ENCODE results near the gene CGN.
A peak's percentile ranks its signal among the peaks of the same experiment; 100 is the strongest.

The CGN gene

GRCh38 chr1:151510957-151511635 is at the start of gene CGN:
TSS of gene CGN (plus strand) at chr1:151511387. CDS start at chr1:151518520, 7,133 bp downstream.
- Mint-ChIP-seq H3K9me3 (no peaks in the 10 kb centered on the region), H3K27ac (peak within 1 kb of the TSS; percentile 66), H3K4me3 (peak within 1 kb of the TSS; percentile 81), H3K36me3 (ENCODE audit: low read depth) (no peaks in the 10 kb centered on the region), H3K27me3 (peaks cover 4% of the 10 kb centered on the region), H3K4me1 (peaks cover 29% of the 10 kb centered on the region)
- DNase-seq = peak; percentile 83
- ATAC-seq = peak; percentile 96

GRCh38 chr1:151461694-151462093 is 49.5 kb upstream of the CGN start:
- Mint-ChIP-seq H3K4me1 (peaks cover 20% of the 10 kb centered on the region), H3K9me3 (no peaks in the 10 kb centered on the region), H3K4me3 (no peak overlapping the region), H3K36me3 (ENCODE audit: low read depth) (peaks cover 5% of the 10 kb centered on the region), H3K27me3 (peaks cover 25% of the 10 kb centered on the region), H3K27ac (no peak overlapping the region)
- ATAC-seq = no peak
- no peak for DNase-seq

- no peak for ATAC-seq
- no peaks in the 10 kb centered on the region for H3K9me3 Mint-ChIP-seq
- peaks cover 23% of the 10 kb centered on the region for H3K27me3 Mint-ChIP-seq
- DNase-seq = no peak
- peaks cover 1% of the 10 kb centered on the region for H3K4me1 Mint-ChIP-seq
- no peak overlapping the region for H3K4me3 Mint-ChIP-seq
- H3K36me3 Mint-ChIP-seq (ENCODE audit: low read depth) = no peaks in the 10 kb centered on the region
- H3K27ac Mint-ChIP-seq = no peak overlapping the region
Measured at GRCh38 chr1:151465026-151465425, 46.2 kb upstream of the CGN start.

DNA sequence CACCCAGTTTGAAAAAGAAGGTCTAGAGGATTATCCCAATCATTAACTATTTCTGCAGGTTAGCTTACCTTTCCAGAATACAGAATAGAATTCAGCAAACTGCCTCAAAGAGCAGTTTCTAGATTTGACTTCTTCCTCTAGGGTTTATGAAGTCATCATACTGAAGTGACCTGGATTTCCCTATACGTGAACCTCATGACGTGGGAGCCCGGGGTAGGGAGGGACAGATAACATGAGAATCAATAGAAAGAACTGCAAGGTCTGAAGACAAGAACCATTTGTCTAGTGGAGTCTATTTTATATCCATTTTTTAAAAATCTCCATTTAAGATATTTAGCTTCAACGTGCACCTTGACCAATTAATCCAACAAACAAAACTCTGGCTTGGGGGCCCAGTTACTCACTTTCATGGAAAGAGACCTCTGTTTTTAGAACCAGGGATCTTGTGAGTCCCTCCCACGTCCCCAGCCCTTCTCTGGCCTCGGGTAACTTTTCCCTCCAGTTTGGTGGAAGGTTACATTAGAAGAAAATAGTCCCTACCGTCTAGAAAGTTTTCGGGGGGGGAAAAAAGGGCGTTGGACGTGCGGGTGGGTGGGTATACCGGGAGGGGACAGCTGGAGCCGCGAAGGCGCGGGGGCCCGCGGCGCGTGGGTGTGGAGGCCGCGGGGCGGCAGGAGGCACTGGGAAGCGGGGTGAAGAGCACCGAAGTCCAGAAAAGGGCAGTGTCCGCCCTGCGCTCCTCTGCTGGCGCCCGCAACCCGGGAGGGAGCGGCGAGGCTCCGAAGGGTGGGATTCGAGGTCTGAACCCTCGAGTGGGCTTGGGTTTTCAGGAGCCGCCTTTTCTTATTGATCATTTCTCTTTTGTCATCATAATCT is 38.1 kb upstream of the CGN start:
- H3K27ac Mint-ChIP-seq = peak overlapping the region; percentile 70
- peak overlapping the region; percentile 66 for H3K4me3 Mint-ChIP-seq
- H3K27me3 Mint-ChIP-seq = peaks cover 3% of the 10 kb centered on the region
- no peaks in the 10 kb centered on the region for H3K9me3 Mint-ChIP-seq
- H3K36me3 Mint-ChIP-seq (ENCODE audit: low read depth) = no peaks in the 10 kb centered on the region
- peak; percentile 29 for DNase-seq
- peak; percentile 31 for ATAC-seq
- peaks cover 17% of the 10 kb centered on the region for H3K4me1 Mint-ChIP-seq

- Mint-ChIP-seq H3K27me3 (peaks cover 5% of the 10 kb centered on the region), H3K4me3 (no peak overlapping the region), H3K27ac (no peak overlapping the region), H3K4me1 (peaks cover 17% of the 10 kb centered on the region), H3K36me3 (ENCODE audit: low read depth) (no peaks in the 10 kb centered on the region), H3K9me3 (no peaks in the 10 kb centered on the region)
- ATAC-seq (no peak), DNase-seq (no peak)
Measured at GRCh38 chr1:151474745-151475144, 36.4 kb upstream of the CGN start.

- ATAC-seq (peak; percentile 75), DNase-seq (no peak)
- Mint-ChIP-seq H3K27me3 (peaks cover 5% of the 10 kb centered on the region), H3K27ac (no peak overlapping the region), H3K4me1 (peaks cover 17% of the 10 kb centered on the region), H3K9me3 (no peaks in the 10 kb centered on the region), H3K36me3 (ENCODE audit: low read depth) (no peaks in the 10 kb centered on the region), H3K4me3 (no peak overlapping the region)
Measured at GRCh38 chr1:151475175-151475574, 36.0 kb upstream of the CGN start.

- no peak overlapping the region for H3K4me3 Mint-ChIP-seq
- H3K9me3 Mint-ChIP-seq = no peaks in the 10 kb centered on the region
- H3K27ac Mint-ChIP-seq = no peak overlapping the region
- peaks cover 5% of the 10 kb centered on the region for H3K27me3 Mint-ChIP-seq
- peaks cover 17% of the 10 kb centered on the region for H3K4me1 Mint-ChIP-seq
- DNase-seq (no peak), ATAC-seq (no peak)
- H3K36me3 Mint-ChIP-seq (ENCODE audit: low read depth) = no peaks in the 10 kb centered on the region
Measured at GRCh38 chr1:151476083-151476482, 35.1 kb upstream of the CGN start.

DNA sequence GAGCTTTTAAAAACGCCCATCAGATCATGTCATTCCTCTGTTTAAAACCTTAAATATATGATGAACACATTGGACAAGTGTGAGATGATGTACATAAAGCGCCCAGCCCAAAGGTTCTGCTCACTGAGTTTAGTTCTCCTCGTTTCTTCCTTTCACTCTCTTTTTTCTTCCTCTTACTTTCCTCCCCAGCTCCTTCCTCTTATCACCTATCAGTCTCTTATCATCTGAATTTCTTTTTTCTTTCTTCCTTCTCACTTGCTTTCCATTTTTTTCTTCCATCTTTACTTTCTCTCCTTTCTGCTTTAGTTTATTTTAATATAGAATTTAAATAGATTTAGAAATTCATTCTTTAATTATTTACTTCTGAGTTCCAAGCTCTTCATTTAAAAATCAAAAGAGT is 34.1 kb upstream of the CGN start:
- Mint-ChIP-seq H3K4me1 (peaks cover 17% of the 10 kb centered on the region), H3K27me3 (peaks cover 5% of the 10 kb centered on the region), H3K36me3 (ENCODE audit: low read depth) (peaks cover 1% of the 10 kb centered on the region), H3K27ac (no peak overlapping the region), H3K9me3 (peaks cover 4% of the 10 kb centered on the region), H3K4me3 (no peak overlapping the region)
- DNase-seq (no peak), ATAC-seq (no peak)

GRCh38 chr1:151478140-151478812 is 32.9 kb upstream of the CGN start:
- H3K27me3 Mint-ChIP-seq = peaks cover 5% of the 10 kb centered on the region
- no peak for ATAC-seq
- H3K36me3 Mint-ChIP-seq (ENCODE audit: low read depth) = peaks cover 1% of the 10 kb centered on the region
- H3K4me1 Mint-ChIP-seq = peaks cover 10% of the 10 kb centered on the region
- DNase-seq = no peak
- peaks cover 5% of the 10 kb centered on the region for H3K9me3 Mint-ChIP-seq
- H3K4me3 Mint-ChIP-seq = no peak overlapping the region
- no peak overlapping the region for H3K27ac Mint-ChIP-seq

GRCh38 chr1:151478923-151479322 is 32.3 kb upstream of the CGN start:
- no peak for DNase-seq
- ATAC-seq = no peak
- Mint-ChIP-seq H3K27me3 (peaks cover 5% of the 10 kb centered on the region), H3K36me3 (ENCODE audit: low read depth) (peaks cover 1% of the 10 kb centered on the region), H3K4me3 (no peak overlapping the region), H3K27ac (no peak overlapping the region), H3K9me3 (peaks cover 5% of the 10 kb centered on the region), H3K4me1 (peaks cover 10% of the 10 kb centered on the region)

DNA sequence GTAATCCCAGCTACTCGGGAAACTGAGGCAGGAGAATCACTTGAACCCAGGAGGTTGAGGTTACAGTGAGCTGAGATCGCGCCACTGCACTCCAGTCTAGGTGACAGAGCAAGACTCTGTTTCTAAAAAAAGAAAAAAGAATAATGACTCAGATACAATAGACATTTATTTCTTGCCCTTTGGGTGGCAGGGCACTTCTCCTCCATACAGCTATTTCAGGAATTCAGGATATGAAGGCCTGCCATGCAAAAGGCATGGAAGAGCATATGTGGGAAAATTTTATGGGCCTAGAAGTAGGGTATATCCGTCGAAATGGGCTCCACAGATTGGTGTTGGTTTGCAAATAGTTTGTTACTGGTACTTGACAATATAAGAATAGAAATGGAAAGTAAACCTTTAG is 31.7 kb upstream of the CGN start:
- no peak for DNase-seq
- Mint-ChIP-seq H3K4me3 (no peak overlapping the region), H3K27me3 (peaks cover 5% of the 10 kb centered on the region), H3K27ac (no peak overlapping the region), H3K4me1 (peaks cover 8% of the 10 kb centered on the region), H3K36me3 (ENCODE audit: low read depth) (peaks cover 1% of the 10 kb centered on the region), H3K9me3 (peaks cover 5% of the 10 kb centered on the region)
- ATAC-seq = no peak

- DNase-seq (no peak), ATAC-seq (no peak)
- Mint-ChIP-seq H3K27me3 (peaks cover 2% of the 10 kb centered on the region), H3K4me1 (no peaks in the 10 kb centered on the region), H3K4me3 (no peak overlapping the region), H3K27ac (no peak overlapping the region), H3K36me3 (ENCODE audit: low read depth) (peaks cover 1% of the 10 kb centered on the region), H3K9me3 (peaks cover 5% of the 10 kb centered on the region)
Measured at GRCh38 chr1:151482017-151482416, 29.2 kb upstream of the CGN start.

GRCh38 chr1:151485685-151486255 is 25.4 kb upstream of the CGN start:
- no peak for DNase-seq
- Mint-ChIP-seq H3K4me1 (no peaks in the 10 kb centered on the region), H3K27me3 (no peaks in the 10 kb centered on the region), H3K9me3 (peaks cover 5% of the 10 kb centered on the region), H3K4me3 (no peak overlapping the region), H3K27ac (no peak overlapping the region), H3K36me3 (ENCODE audit: low read depth) (peaks cover 1% of the 10 kb centered on the region)
- ATAC-seq = no peak

GRCh38 chr1:151486557-151486956 is 24.6 kb upstream of the CGN start:
- H3K4me3 Mint-ChIP-seq = no peak overlapping the region
- H3K27ac Mint-ChIP-seq = no peak overlapping the region
- H3K36me3 Mint-ChIP-seq (ENCODE audit: low read depth) = peaks cover 1% of the 10 kb centered on the region
- H3K27me3 Mint-ChIP-seq = no peaks in the 10 kb centered on the region
- peaks cover 5% of the 10 kb centered on the region for H3K9me3 Mint-ChIP-seq
- no peak for ATAC-seq
- DNase-seq = no peak
- H3K4me1 Mint-ChIP-seq = no peaks in the 10 kb centered on the region

All from activated naive CD8-positive, alpha-beta T cell treated with anti-CD3 and anti-CD28 coated beads, Interleukin-2, amount 50 U/mL, for 24 hours (primary cell).